Smooth muscle cell (in vitro differentiated cells): ENCODE results near the gene NRM. TPM values are rescaled to one million over a fixed set of nuclear protein-coding genes. Genes with fewer than 3 reads are reported as not detected.

Experiments
- DNase-seq: peaks from one replicate; lab custom pipeline; 2025; ENCODE audit not compliant: unreplicated experiment; lab: John Stamatoyannopoulos, UW
- H2AFZ ChIP-seq: fragments of 200-600 bp; sonication (generic); 2 replicates; pipeline ENCODE4 v1.6.0; 2016; ENCODE audit warnings: antibody characterized with exemption, low read depth, mild to moderate bottlenecking
- H3F3A ChIP-seq: fragments of 200-600 bp; sonication (generic); 2 replicates; pipeline ENCODE4 v1.6.0; 2017; ENCODE audit warnings: antibody characterized with exemption, low read depth
- H3K27ac ChIP-seq: fragments of 200-600 bp; sonication (generic); 2 replicates; pipeline ENCODE4 v1.5.1; 2016; ENCODE audit warnings: low read depth, mild to moderate bottlenecking
- H3K27me3 ChIP-seq: fragments of 200-600 bp; sonication (generic); 2 replicates; pipeline ENCODE4 v1.6.1; 2016; ENCODE audit warnings: low read depth, mild to moderate bottlenecking
- H3K36me3 ChIP-seq: fragments of 200-600 bp; sonication (generic); 2 replicates; pipeline ENCODE4 v1.5.1; 2016; ENCODE audit warnings: low read depth
- H3K4me1 ChIP-seq: fragments of 200-600 bp; sonication (generic); 2 replicates; pipeline ENCODE4 v1.5.1; 2016; ENCODE audit warnings: low read depth
- H3K4me2 ChIP-seq: fragments of 200-600 bp; sonication (generic); 2 replicates; pipeline ENCODE4 v1.6.0; 2016; ENCODE audit warnings: mild to moderate bottlenecking
- H3K4me3 ChIP-seq: fragments of 200-600 bp; sonication (generic); 2 replicates; pipeline ENCODE4 v1.5.1; 2016; ENCODE audit warnings: mild to moderate bottlenecking
- H3K79me2 ChIP-seq: fragments of 200-600 bp; sonication (generic); 2 replicates; pipeline ENCODE4 v1.6.0; 2016; ENCODE audit warnings: low read depth, mild to moderate bottlenecking
- H3K9ac ChIP-seq: fragments of 200-600 bp; sonication (generic); 2 replicates; pipeline ENCODE4 v1.6.0; 2016; ENCODE audit warnings: low read depth
- H3K9me3 ChIP-seq: fragments of 200-600 bp; sonication (generic); replicated peaks from 2 replicates; pipeline ENCODE4 v1.5.1; 2016; ENCODE audit warnings: low read depth
- H4K20me1 ChIP-seq: fragments of 200-600 bp; sonication (generic); 2 replicates; pipeline ENCODE4 v1.6.0; 2016; ENCODE audit warnings: low read depth
- CTCF ChIP-seq: fragments of 200-600 bp; sonication (generic); IDR thresholded peaks from 2 replicates; pipeline ENCODE4 v1.5.1; 2017; ENCODE audit warnings: borderline replicate concordance, mild to moderate bottlenecking, antibody characterized with exemption; ENCODE audit not compliant: insufficient read depth, poor library complexity, severe bottlenecking
- WGBS: methylation state at CpG from one replicate; pipeline ENCODE4 v1.1.7; 2016; ENCODE audit warnings: low lambda C conversion rate; 5-methylcytosine and 5-hydroxymethylcytosine counted together
- polyA plus RNA-seq: library from polyadenylated mRNA; unstranded; fragments of >200 nt; fragmentation: Nextera tagmentation; extraction: Ambion mirVana; gene quantifications from 2 replicates; pipeline ENCODE4 v1.2.1, GENCODE V29; 2016
- total RNA-seq: library from RNA; depleted of rRNA; stranded (reverse); fragments of >200 nt; gene quantifications from 2 replicates; pipeline ENCODE4 v1.2.3, GENCODE V29; 2014

The NRM gene
- total and polyA plus RNA-seq, 2 experiments from 2014 or later: 25.8 to 28.5 TPM

GRCh38 chr6:30703821-30704220 is 13.0 kb upstream of the NRM start:
- 91% methylated on average over 4 of the region's 4 CpGs for WGBS
- no peaks in the 10 kb centered on the region for H3F3A ChIP-seq
- TF ChIP-seq CTCF: no peak

GRCh38 chr6:30703011-30703410 is 12.2 kb upstream of the NRM start:
- no peak for TF ChIP-seq CTCF

More at GRCh38 chr6:30703821-30704220, 13.0 kb upstream of the NRM start:
- H3K9me3 ChIP-seq: no peaks in the 10 kb centered on the region
- H3K79me2 ChIP-seq: no peaks in the 10 kb centered on the region
- H4K20me1 ChIP-seq: no peaks in the 10 kb centered on the region
- no peak for DNase-seq
- H3K9ac ChIP-seq: no peak overlapping the region
- H2AFZ ChIP-seq: no peak overlapping the region
- H3K4me3 ChIP-seq: no peak overlapping the region
- no peak overlapping the region for H3K4me2 ChIP-seq
- no peak overlapping the region for H3K27ac ChIP-seq
- no peaks in the 10 kb centered on the region for H3K27me3 ChIP-seq
- no peaks in the 10 kb centered on the region for H3K36me3 ChIP-seq
- no peaks in the 10 kb centered on the region for H3K4me1 ChIP-seq

GRCh38 chr6:30700340-30700739 is 9.6 kb upstream of the NRM start:
- no peaks in the 10 kb centered on the region for H3K27me3 ChIP-seq
- H3K36me3 ChIP-seq: no peaks in the 10 kb centered on the region
- no peak for TF ChIP-seq CTCF
- H2AFZ ChIP-seq: no peak overlapping the region
- WGBS: 83% methylated on average over 4 of the region's 4 CpGs
- H3K4me2 ChIP-seq: no peak overlapping the region
- DNase-seq: no peak
- no peaks in the 10 kb centered on the region for H4K20me1 ChIP-seq
- no peak overlapping the region for H3K9ac ChIP-seq
- no peaks in the 10 kb centered on the region for H3K79me2 ChIP-seq
- H3K9me3 ChIP-seq: no peaks in the 10 kb centered on the region
- H3K4me3 ChIP-seq: no peak overlapping the region
- H3K4me1 ChIP-seq: no peaks in the 10 kb centered on the region
- H3K27ac ChIP-seq: no peak overlapping the region
- H3F3A ChIP-seq: no peaks in the 10 kb centered on the region

More at GRCh38 chr6:30703011-30703410, 12.2 kb upstream of the NRM start:
- Histone ChIP-seq H3K4me3 (no peak overlapping the region), H3F3A (no peaks in the 10 kb centered on the region), H3K4me2 (no peak overlapping the region), H3K9me3 (no peaks in the 10 kb centered on the region), H3K79me2 (no peaks in the 10 kb centered on the region), H3K27ac (no peak overlapping the region), H3K27me3 (no peaks in the 10 kb centered on the region), H3K4me1 (no peaks in the 10 kb centered on the region), H2AFZ (no peak overlapping the region), H3K36me3 (no peaks in the 10 kb centered on the region), H4K20me1 (no peaks in the 10 kb centered on the region), H3K9ac (no peak overlapping the region)
- no peak for DNase-seq
- 98% methylated on average over 10 of the region's 10 CpGs for WGBS

- no peaks in the 10 kb centered on the region for H4K20me1 ChIP-seq
- no peak overlapping the region for H3K4me2 ChIP-seq
- H3K79me2 ChIP-seq: no peaks in the 10 kb centered on the region
- no peak for TF ChIP-seq CTCF
- no peaks in the 10 kb centered on the region for H3K4me1 ChIP-seq
- no peaks in the 10 kb centered on the region for H3K9me3 ChIP-seq
- peaks cover 6% of the 10 kb centered on the region for H3F3A ChIP-seq
- no peak overlapping the region for H3K9ac ChIP-seq
- H3K27ac ChIP-seq: no peak overlapping the region
- H2AFZ ChIP-seq: no peak overlapping the region
- H3K36me3 ChIP-seq: no peaks in the 10 kb centered on the region
- WGBS: 92% methylated on average over 5 of the region's 5 CpGs
- H3K27me3 ChIP-seq: no peaks in the 10 kb centered on the region
- no peak for DNase-seq
- H3K4me3 ChIP-seq: no peak overlapping the region
Observed at GRCh38 chr6:30696432-30696831, 5.6 kb upstream of the NRM start.
